T-helper 1 cell treated with Interleukin-12 subunit alpha and Interleukin-12 subunit beta and Interleukin-4 antibody, amounts not matched to agents 30 ng/mL and 1 ng/mL, for 36 hours (primary cell): ENCODE measurements around the gene GALNT9. TPM values are rescaled to one million over a fixed set of nuclear protein-coding genes. Genes with fewer than 3 reads are reported as not detected.
"Not testable (repeated sequence)": the region's sequence is repeated elsewhere in the genome, so short reads cannot be mapped to it uniquely, and the experiment has no call there.

Source experiments
- intact Hi-C: fragments of 100-400 bp; cut with micrococcal nuclease; formaldehyde crosslinking; loops from one replicate; pipeline ENCODE4 v1.15.1; 2024
- total RNA-seq: library from RNA; stranded (reverse); gene quantifications from 2 replicates; pipeline ENCODE4 v1.2.3, GENCODE V29; 2022

Gene GALNT9
- total RNA-seq, 1 donor from 2014 or later, result not detected

DNA sequence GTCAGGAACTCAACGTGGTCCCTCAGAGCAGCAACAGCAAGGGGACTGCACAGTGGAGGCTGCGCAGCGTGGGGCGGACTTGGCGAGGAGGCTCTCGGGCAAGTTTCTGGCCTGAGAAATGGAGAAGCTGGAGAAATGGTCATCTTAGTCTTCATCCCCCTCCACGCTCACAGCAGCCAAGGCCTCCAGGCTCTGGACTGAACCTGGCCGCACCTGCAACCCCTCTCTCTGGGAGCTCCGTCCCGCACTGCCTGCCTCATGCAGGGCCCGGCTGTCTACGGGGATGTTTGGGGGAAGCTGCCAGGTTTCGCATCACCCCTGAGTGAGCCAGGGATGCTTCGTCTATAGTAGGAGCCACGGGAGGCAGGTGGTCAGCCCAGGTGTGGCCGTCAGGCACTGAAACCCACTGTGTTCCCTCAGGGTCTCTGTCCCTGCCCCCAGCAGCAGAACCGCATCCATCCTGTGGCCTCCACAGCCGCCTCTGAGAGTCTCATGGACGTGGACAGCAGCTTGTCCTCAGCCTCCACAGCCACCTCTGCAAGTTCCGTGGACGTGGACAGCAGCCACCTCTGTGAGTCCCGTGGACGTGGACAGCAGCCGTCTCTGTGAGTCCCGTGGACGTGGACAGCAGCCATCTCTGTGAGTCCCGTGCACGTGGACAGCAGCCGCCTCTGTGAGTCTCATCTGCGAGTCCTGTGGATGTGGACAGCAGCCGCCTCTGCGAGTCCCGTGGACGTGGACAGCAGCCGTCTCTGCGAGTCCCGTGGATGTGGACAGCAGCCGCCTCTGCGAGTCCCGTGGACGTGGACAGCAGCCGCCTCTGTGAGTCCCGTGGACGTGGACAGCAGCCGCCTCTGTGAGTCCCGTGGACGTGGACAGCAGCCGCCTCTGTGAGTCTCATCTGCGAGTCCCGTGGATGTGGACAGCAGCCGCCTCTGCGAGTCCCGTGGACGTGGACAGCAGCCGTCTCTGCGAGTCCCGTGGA lies 29.1 kb upstream of the GALNT9 start:
- intact Hi-C loops, result not testable (repeated sequence)

DNA sequence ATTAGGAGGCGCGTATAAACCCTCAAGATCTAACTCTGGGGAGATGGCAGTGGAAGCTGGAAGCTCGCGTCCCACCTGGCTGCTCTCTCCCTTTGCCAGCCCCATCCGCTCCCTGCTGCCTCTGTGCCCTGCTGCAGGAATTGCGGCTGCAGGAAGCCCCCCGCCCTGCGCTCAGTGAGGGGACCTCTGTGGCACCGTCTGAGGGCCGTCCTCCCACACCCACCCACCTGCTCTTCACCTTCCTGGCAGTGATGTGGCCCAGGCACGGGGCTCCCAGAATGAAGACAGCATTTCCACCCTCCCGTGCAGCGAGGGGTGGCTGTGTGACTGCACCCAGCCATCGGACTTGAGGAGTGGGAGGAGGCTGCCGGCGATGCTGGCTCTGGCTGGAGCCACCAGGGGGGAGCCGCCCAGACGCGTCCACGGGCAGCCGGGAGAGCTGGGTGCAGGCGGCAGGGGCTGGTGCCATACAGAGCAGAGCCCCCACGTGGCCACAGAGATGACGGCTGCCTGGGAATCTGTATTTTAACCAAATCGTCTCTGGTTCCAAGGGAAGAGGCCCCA lies 28.3 kb upstream of the GALNT9 start:
- intact Hi-C loops, result no loop called here

- intact Hi-C loops, result no loop called here
These were observed 27.6 kb upstream of the GALNT9 start for GRCh38 chr12:132356691-132357622.

- intact Hi-C loops, result no loop called here
These were observed 26.6 kb upstream of the GALNT9 start for GRCh38 chr12:132355742-132356681.

DNA sequence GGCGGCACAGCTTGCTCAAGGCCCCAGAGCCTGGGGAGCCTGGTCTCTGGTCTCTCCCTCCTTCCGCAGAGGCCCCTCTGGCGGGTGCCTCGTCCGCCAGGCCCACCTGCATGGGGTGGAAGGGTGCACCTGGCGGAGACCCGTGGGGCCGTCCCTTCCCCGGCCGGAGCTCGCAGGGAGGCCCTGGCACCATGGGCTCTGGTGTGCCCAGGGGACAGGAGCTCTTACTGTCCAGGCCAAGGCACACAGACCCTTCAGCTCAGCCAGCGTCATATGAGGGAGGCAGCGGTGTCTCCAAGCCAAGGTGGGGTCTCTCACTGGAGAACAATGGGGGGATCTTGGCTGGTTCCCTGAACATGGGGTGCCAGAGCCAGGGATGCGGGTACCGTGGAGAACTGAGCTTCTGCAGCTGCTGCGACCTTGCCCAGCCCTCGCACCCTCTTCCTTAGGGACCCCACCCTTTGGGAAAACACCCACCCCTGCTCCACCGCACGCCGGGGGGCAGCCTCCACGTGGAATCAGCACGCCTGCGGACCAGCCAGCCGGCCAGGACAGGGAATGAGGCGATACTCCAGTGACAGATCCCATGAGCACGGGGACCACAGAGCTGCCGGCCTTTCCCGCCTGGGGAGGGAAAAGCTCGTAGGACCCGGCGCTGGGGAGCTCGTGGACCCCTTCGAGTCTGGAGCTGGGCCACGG lies 25.7 kb upstream of the GALNT9 start:
- intact Hi-C loops, result no loop called here

GRCh38 chr12:132354211-132354981 lies 25.0 kb upstream of the GALNT9 start:
- intact Hi-C loops, result no loop called here

- intact Hi-C loops, result no loop called here
These were observed 24.4 kb upstream of the GALNT9 start for GRCh38 chr12:132353811-132354210.

DNA sequence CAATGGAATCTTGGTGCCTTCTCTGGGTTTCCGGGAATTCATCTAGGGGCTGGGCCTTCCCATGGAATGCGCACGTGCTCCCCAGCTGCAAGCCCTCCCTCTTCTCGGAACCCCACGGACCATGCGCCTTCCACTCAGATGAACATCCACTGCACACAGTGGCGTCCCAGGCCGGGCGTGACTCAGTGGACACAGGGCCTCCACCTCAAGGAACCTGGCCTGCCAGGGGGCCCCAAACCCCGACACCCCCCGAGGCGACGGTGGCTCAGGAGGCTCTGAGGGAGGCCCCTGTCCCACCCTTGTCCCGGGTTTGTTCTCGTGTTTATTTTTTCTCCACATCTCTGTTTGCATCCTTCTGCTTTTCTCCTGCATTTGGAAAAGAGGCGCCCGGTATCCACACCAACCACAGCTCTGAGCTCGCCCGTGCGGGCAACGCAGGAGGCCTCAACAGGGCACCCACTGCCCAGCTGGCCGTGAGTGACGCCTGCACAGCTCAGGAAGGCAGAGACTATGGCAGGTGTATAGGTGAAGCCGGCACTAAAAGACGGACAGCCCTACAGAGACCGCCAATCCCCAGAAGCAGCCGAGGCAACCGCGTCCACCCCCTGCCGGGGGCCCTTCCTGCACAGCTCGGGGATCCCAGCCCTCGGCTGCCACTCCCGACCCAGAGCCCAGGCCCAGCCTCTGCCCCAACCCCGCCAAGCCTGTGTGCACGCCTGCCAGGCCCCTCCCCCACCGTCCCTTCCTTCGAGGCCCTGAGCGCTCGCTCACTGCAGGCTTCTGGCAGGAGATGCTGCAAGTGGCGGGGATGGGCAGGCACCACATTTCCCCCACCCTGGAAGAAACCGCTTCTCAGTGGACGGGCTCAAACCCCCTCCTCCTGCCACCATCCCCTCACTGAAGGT lies 23.8 kb upstream of the GALNT9 start:
- intact Hi-C loops, result no loop called here

DNA sequence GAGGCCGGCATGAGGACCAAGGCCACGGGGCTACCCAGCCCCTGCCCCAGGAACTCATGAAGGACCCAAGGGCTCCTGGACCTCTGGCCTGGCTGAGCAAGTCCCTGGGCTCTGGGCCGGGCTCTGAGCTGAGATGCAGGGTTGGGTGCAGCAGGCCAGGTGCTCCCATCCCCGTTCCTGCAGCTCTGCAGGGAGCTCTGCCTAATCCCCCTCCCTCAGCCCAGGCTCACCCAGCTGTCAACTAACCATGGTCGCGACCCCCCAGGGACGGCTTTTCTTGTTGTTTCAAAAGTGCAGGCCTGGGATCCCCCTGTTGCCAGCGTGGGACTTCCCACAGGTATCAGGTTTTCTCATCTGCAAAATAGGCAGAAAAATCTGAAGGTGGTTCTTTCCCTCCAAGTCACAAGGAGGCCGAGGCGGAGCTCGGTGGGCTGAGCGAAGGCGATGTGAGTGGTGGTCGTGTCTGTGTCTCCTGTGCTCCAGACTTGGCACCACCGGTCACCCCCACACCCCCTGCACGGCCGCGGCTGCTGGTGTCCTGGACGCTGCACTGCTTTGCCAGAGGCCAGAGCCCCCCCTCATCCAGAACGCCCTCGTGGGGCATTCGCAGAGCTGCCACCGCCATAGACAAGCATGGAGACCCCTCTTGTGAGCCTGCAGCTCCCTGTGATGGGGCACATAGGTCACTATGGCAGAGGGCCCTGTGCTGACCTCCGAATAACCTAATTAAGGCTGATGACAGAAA lies 22.5 kb upstream of the GALNT9 start:
- intact Hi-C loops, result no loop called here

DNA sequence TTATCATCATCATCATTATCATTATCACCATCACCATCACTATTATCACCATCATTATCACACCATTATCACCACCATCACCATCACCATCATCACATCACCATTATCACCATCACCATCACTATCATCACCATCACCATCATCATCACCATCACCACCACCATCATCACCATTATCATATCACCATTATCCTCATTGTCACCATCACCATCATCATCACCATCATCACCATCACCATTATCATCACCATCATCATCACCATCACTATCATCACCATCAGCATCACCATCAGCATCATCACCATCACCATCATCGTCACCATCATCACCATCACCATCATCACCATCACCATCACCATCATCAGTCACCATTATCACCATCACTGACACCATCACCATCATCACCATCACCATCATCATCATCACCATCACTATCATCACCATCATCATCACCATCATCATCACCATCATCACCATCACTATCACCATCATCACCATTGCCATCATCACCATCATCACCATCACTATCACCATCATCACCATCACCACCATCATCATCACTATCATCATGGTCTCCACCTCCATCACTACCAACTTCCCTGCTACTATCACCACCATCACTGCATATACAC lies 20.2 kb upstream of the GALNT9 start:
- intact Hi-C loops, result no loop called here

GRCh38 chr12:132348176-132348575 lies 18.8 kb upstream of the GALNT9 start:
- intact Hi-C loops, result no loop called here

- intact Hi-C loops, result no loop called here
These were observed 17.9 kb upstream of the GALNT9 start for GRCh38 chr12:132347176-132347855.

- intact Hi-C loops, result no loop called here
These were observed 17.2 kb upstream of the GALNT9 start for GRCh38 chr12:132346471-132347175.

DNA sequence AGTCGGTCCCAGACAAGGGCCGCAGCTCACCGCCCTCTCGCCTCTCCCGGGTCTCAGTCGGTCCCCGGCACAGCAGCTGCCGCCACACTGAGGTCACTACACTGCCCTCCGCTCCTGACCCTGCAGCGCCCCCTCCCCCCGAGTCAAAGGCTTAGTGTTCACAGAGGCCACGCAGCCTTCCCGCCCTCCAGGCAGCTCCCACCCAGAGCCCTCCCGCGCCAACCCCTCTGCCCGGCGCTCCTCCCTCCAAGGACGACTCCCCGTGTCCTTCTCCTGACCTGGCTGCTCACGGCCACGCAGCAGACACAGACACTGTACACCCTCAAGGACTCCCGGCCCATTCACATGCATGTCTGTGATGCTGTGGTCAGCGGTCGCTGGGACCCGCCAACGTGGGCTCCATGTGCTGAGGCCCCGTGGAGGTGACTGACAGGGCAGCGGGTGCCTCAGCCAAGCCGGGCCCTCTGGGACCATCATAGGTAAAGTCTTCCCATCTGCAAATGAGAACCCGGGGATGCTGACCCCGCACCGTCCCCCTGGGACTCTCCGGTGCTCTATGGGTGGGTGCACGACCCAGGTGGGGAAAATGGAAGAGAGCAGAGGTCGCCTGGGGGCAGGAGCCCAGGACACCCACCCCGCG lies 16.3 kb upstream of the GALNT9 start:
- intact Hi-C loops, result no loop called here

DNA sequence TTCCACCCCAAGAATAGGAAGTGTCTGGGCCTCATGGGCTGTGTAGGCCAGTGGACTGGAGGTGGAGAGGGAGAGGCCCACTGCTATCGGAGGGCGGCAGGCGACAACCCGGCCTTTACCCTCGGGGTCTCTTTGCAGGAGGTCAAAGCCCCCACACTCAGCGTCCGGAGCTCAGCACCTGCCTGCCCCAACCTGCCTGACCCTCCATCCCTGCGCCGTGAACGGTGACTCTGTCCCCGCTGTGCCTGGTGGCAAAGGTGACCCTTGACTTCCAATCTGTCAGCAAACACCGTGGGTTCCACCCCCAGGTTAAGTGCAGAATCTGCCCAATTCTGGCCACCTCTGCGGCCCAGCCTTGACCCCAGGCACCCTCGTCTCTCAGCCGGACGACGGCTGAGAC lies 15.7 kb upstream of the GALNT9 start:
- intact Hi-C loops, result no loop called here
